Measurements from ENCODE around the gene MCTP2.

The MCTP2 gene

GRCh38 chr15:94327356-94327936, 96.1 kb downstream of the MCTP2 start:
- peak; percentile 79 for TF ChIP-seq CTCF (IDR thresholded peaks at IDR 0.05; ENCODE audit: control insufficient read depth, insufficient read depth, low read depth, low read length, missing control alignments)
- H3K4me3 ChIP-seq (ENCODE audit: control insufficient read depth, low read depth, low read length): no peak overlapping the region
- DNase-seq (ENCODE audit: low read depth): no peak

GRCh38 chr15:94331731-94332130, 100.4 kb downstream of the MCTP2 start:
- TF ChIP-seq CTCF (IDR thresholded peaks at IDR 0.05; ENCODE audit: control insufficient read depth, insufficient read depth, low read depth, low read length, missing control alignments): no peak
- H3K4me3 ChIP-seq (ENCODE audit: control insufficient read depth, low read depth, low read length): no peak overlapping the region
- no peak for DNase-seq (ENCODE audit: low read depth)

GRCh38 chr15:94335616-94336015, 104.3 kb downstream of the MCTP2 start:
- no peak for TF ChIP-seq CTCF (IDR thresholded peaks at IDR 0.05; ENCODE audit: control insufficient read depth, insufficient read depth, low read depth, low read length, missing control alignments)
- no peak overlapping the region for H3K4me3 ChIP-seq (ENCODE audit: control insufficient read depth, low read depth, low read length)
- DNase-seq (ENCODE audit: low read depth): no peak

GRCh38 chr15:94336817-94337467, 105.6 kb downstream of the MCTP2 start:
- H3K4me3 ChIP-seq (ENCODE audit: control insufficient read depth, low read depth, low read length): no peak overlapping the region
- no peak for DNase-seq (ENCODE audit: low read depth)
- no peak for TF ChIP-seq CTCF (IDR thresholded peaks at IDR 0.05; ENCODE audit: control insufficient read depth, insufficient read depth, low read depth, low read length, missing control alignments)

- TF ChIP-seq CTCF (IDR thresholded peaks at IDR 0.05; ENCODE audit: control insufficient read depth, insufficient read depth, low read depth, low read length, missing control alignments): no peak
- DNase-seq (ENCODE audit: low read depth): no peak
- no peak overlapping the region for H3K4me3 ChIP-seq (ENCODE audit: control insufficient read depth, low read depth, low read length)
Measured at GRCh38 chr15:94338243-94338846, 107.0 kb downstream of the MCTP2 start.

- no peak overlapping the region for H3K4me3 ChIP-seq (ENCODE audit: control insufficient read depth, low read depth, low read length)
- no peak for DNase-seq (ENCODE audit: low read depth)
- TF ChIP-seq CTCF (IDR thresholded peaks at IDR 0.05; ENCODE audit: control insufficient read depth, insufficient read depth, low read depth, low read length, missing control alignments): peak; percentile 11
Measured at GRCh38 chr15:94346282-94346681, 114.9 kb downstream of the MCTP2 start.

All from AG09309 (cell line).